GM23248 (cell line): ENCODE results near the gene UBE2D4.

ENCODE experiments used
- EZH2 ChIP-seq: fragments of 200-600 bp; sonication (generic); IDR thresholded peaks from 2 replicates; pipeline ENCODE4 v1.6.1; 2018; ENCODE audit warnings: antibody characterized with exemption, mild to moderate bottlenecking; ENCODE audit not compliant: insufficient read depth, poor library complexity, severe bottlenecking
- EZH2phosphoT487 ChIP-seq: fragments of 200-600 bp; sonication (generic); IDR thresholded peaks from 2 replicates; pipeline ENCODE4 v1.6.1; 2018; ENCODE audit warnings: antibody characterized with exemption, moderate library complexity, mild to moderate bottlenecking, low read depth; ENCODE audit not compliant: insufficient read depth

DNA sequence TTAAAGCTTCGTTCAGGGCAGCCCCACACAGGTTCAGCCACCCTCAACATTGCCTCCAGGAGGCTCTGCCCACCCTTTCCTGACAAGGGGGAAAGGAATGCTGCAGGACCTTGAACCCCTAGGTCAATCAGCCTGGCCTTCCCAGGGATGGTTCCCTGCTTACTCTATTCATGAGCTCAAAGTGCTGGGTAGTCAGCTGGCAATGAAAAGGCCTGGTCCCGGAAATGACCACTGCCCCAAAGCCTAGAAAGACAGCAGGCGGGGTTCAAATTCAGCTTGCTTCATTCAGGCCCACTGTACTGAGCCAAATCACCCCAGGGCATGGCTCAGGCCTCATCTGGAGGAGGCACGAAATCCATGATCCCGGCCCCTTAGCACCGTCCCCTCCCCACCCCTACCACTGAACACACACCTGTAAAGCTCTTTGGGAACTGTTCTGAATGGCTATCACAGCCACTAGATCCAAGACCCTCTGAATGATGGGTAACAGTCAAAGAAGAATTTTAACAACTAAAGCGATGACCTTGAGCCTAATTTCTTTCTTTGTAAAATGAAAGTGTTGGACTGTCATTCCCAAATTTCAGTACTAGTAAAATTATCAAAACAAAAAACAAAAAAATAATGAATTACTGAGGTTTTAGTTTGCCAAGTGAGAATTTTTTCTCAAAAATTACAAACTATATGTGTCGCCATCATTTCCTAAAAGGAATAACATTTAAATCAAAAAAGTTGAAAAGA lies 20.9 kb upstream of the UBE2D4 start:
- TF ChIP-seq EZH2 = no peak
- no peak for TF ChIP-seq EZH2phosphoT487
